Measurements from ENCODE around the gene ALS2CL.

Gene ALS2CL

GRCh38 chr3:46675426-46675825 is 18.1 kb downstream of the ALS2CL start:
- DNase-seq, result no peak

- DNase-seq, result no peak
Observed at GRCh38 chr3:46674031-46674845, 19.2 kb downstream of the ALS2CL start.

GRCh38 chr3:46673151-46674030 is 20.1 kb downstream of the ALS2CL start:
- DNase-seq, result no peak

- DNase-seq, result no peak
Observed at GRCh38 chr3:46672349-46672695, 21.2 kb downstream of the ALS2CL start.

- DNase-seq, result no peak
Observed at GRCh38 chr3:46671541-46672348, 21.7 kb downstream of the ALS2CL start.

- DNase-seq, result no peak
Observed at GRCh38 chr3:46670891-46671427, 22.5 kb downstream of the ALS2CL start.

- DNase-seq, result no peak
Observed at GRCh38 chr3:46670000-46670890, 23.2 kb downstream of the ALS2CL start.

GRCh38 chr3:46669191-46669999 is 24.1 kb downstream of the ALS2CL start:
- DNase-seq, result no peak

GRCh38 chr3:46668591-46668990 is 24.9 kb downstream of the ALS2CL start:
- no peak for DNase-seq

GRCh38 chr3:46668116-46668515 is 25.4 kb downstream of the ALS2CL start:
- no peak for DNase-seq

GRCh38 chr3:46667657-46668056 is 25.8 kb downstream of the ALS2CL start:
- DNase-seq, result no peak

- no peak for DNase-seq
Observed at GRCh38 chr3:46667061-46667621, 26.3 kb downstream of the ALS2CL start.

GRCh38 chr3:46666453-46666845 is 27.0 kb downstream of the ALS2CL start:
- DNase-seq, result no peak

- DNase-seq, result no peak
Observed at GRCh38 chr3:46665763-46666452, 27.6 kb downstream of the ALS2CL start.

GRCh38 chr3:46664971-46665762 is 28.3 kb downstream of the ALS2CL start:
- DNase-seq, result no peak

- DNase-seq, result no peak
Observed at GRCh38 chr3:46664188-46664970, 29.1 kb downstream of the ALS2CL start.

GRCh38 chr3:46663591-46664135 is 29.8 kb downstream of the ALS2CL start:
- no peak for DNase-seq
